ENCODE measurements around the gene RRAS.
"Not testable (repeated sequence)": the region's sequence is repeated elsewhere in the genome, so short reads cannot be mapped to it uniquely, and the experiment has no call there.

The RRAS gene

DNA sequence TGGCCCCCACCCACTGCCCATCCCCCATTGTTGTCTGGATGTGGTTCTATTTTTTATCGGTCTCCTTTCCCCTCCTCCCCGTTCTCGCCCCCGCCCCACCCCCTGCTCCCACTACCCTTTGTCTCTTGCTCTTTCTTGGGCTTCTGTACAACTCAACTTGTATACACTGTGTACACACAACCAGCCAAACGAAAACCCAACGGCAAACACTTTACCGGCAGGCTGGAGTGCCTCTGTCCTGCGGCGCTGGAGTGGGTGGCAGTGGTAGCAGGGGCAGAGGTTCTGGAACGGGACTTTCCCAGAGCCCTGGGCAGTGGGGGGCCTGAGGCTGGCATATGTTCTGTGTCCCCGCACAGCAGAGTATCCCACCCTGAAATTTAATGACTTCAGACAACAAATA is 13.7 kb downstream of the RRAS start:
- DNase-seq = no peak

DNA sequence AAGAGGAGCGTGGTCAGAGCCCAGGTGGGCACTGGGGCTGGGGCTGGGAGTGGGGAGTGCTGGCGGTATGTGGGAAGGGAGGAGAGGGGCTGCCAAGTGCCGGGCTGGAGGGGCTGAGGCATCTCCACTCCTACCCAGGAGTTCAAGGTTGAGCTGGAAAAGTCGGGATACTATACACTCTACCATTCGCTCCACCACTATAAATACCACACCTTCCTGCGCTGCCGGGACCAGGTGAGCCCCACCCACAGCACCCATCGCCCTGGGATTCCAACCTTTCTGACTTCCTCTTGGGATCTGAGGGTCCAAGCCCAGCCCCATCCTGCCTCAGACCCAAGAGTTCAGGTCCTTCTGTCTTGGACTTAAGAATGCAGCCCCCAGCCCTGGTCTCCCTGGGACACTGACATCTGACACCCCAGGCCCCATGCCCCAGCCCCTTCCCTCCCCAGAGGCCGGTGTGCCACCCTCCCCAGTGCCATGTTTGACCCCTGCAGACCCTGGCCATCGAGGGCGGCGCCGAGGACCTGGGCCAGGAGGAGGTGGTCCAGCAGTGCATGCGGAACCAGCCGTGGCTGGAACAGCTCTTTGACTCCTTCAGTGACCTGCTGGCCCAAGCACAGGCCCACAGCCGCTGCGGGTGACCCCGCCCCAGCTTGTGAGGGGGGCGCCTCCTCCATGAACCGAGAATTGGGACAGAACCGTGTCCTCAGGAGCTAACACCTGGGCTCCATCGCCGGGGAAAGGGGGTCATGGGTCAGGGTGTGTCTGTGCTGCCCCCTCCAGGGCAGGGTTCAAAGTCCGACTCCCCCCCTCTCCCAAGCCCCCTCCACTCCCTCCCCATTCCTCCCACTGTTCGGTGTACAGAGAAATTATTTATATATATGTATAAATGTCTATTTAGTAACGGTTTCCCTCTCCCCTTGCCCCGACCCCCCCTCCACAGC is 14.7 kb downstream of the RRAS start:
- DNase-seq = no peak

DNA sequence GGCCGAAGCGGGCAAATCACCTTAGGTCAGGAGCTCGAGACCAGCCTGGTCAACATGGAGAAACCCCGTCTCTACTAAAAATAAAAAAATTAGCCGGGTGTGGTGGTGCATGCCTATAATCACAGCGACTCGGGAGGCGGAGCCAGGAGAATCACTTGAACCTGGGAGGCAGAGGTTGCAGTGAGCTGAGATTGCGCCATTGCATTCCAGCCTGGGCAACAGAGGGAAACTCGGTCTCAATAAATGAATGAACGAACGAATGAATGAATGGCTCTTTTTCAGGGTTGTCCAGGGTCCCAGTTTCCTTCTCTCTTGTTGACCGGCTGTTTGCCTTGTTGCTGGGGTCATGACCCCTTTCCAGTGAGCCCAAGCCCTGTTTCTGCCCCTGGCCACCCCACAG is 22.1 kb downstream of the RRAS start:
- not testable (repeated sequence) for DNase-seq

- no peak for DNase-seq
Measured at GRCh38 chr19:49616945-49617344, 23.0 kb downstream of the RRAS start.

DNA sequence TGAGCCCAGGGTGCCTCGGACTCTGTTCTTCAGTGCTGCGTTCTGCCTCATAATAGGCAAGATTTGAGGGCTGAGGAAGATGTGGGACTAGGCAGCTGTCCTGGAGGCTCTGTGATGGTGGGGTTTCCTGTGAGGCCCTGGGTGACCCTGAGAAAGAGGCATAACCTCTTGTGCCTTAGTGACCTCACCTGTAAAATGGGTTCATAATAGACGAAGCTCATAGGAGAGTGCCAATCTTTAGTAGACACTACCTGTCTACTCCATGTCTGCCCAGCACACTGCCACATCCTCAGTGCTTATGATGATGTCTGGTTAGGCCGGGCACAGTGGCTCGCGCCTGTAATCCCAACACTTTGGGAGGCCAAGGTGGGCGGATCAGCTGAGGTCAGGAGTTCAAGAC is 23.4 kb downstream of the RRAS start:
- DNase-seq = no peak

DNA sequence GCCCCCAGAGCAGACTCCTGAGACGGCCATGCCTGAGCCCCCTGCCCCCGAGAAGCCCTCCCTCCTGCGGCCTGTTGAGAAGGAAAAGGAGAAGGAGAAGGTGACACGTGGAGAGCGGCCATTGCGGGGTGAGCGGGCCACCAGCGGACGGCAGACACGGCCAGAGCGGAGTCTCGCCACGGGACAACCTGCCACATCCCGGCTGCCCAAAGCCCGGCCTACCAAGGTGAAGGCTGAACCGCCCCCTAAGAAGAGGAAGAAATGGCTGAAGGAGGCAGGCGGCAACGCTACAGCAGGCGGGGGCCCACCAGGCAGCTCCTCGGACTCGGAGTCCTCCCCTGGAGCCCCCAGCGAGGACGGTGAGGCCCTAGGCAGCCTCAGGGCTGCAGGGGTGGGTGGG is 24.1 kb downstream of the RRAS start:
- no peak for DNase-seq

DNA sequence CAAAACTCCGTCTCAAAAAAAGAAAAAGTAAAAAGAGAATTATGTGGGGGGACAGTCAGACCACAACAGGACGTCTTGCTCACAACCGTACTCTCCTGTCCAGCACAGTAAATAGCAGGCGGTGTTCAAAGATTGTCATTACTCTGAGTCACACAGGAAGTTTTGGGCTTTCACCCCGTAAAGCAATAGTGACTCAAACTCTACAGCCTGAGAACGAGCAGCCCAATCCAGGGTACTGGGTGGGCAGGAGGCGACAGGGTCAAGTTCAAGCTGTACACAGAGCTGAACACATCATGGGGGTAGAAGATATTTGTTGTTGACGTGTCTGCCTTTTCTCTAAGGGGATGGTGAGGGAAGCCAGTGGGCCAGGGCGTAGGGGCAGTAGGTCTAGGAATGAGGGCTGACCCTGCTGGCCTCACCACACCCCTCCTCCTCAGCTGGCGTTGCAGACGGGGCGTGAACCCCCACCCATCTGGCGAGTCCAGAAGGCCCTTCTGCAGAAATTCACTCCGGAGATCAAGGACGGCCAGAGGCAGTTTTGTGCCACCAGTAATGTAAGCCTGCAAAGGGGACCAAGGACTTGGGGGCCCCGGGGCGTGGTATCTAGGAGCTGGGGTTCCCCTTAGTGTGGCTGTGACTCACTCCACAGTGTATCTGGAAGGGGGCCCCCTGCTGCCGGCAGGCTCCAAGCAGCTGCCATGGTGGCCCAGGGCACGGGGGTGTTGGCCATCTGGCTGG is 25.7 kb downstream of the RRAS start:
- no peak for DNase-seq

DNA sequence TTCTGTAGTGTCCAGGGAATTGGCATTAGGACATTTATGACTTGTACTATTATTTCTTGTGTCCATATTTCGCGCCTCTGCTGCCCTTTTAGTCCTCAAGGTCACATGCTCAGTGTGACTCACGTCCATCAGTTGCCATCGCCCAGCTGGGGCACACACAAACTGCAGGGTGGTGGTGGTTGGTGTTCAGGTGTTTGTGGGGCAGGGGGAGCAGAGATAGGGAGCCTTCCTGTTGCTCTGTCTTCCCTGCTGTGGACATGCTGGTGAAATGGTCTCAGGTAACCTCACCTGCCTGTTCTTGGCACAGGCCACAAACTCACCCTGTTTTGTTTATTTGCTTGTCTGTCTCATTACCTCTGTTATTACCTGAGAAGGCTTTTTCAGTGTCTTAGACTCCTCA is 26.6 kb downstream of the RRAS start:
- DNase-seq = no peak

DNA sequence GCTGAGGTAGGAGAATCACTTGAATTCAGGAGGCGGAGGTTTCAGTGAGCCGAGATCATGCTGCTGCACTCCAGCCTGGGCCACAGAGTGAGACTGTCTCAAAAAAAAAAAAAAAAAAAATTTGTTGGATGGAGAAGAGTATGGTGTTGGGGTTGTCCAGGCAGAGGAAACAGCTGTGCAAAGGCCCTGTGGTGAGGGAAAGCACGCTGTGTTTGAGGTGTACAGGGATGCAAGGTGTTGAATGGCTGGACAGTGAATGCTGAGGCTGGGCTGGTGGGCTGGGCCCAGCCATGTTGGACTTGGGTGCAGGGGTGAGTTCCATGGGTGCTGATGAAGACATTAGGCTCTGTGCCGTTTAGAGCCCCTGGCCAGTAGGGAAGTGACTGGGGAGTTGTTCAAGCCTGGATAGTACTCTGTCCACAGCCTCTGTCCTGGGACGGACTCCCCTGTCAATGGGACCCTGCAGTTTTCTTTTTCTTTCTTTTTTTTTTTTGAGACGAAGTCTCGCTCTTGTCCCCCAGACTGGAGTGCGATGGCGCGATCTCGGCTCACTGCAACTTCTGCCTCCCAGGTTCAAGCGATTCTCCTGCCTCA is 30.3 kb downstream of the RRAS start:
- DNase-seq = no peak

GRCh38 chr19:49605605-49606004 is 34.3 kb downstream of the RRAS start:
- DNase-seq = no peak

GRCh38 chr19:49602806-49603205 is 37.1 kb downstream of the RRAS start:
- no peak for DNase-seq

- DNase-seq = no peak
Measured at GRCh38 chr19:49601482-49602038, 38.4 kb downstream of the RRAS start.

DNA sequence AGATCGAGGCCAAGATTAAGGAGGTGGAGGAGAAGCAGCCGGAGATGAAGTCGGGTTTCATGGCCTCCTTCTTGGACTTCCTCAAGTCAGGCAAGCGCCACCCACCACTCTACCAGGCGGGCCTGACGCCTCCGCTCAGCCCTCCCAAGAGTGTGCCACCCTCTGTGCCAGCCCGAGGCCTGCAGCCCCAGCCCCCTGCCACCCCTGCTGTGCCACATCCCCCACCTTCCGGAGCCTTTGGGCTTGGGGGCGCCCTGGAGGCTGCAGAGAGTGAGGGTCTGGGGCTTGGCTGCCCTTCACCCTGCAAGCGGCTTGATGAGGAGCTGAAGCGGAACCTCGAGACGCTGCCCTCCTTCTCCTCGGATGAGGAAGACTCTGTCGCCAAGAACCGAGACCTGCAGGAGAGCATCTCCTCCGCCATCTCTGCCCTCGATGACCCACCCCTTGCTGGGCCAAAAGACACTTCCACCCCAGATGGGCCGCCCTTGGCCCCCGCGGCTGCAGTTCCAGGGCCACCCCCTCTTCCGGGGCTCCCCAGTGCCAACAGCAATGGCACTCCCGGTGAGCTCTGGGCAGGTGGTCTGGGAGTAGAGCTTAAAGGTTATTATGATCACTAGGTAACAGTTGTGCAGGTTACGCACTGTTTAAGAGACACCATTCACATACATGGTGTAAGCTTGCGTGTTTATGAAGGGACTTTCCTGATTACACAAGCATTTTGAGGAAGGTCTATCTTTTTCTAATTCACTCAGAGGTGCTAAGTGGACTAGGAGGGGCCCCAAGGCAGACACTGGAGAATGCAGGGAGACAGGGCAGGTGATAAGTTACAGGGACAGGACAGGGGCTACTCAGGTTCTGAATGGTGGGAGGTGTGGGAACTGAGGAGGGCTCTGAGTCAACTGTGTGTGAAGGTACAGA is 40.3 kb downstream of the RRAS start:
- no peak for DNase-seq

GRCh38 chr19:49597703-49597974 is 42.3 kb downstream of the RRAS start:
- DNase-seq = no peak

DNA sequence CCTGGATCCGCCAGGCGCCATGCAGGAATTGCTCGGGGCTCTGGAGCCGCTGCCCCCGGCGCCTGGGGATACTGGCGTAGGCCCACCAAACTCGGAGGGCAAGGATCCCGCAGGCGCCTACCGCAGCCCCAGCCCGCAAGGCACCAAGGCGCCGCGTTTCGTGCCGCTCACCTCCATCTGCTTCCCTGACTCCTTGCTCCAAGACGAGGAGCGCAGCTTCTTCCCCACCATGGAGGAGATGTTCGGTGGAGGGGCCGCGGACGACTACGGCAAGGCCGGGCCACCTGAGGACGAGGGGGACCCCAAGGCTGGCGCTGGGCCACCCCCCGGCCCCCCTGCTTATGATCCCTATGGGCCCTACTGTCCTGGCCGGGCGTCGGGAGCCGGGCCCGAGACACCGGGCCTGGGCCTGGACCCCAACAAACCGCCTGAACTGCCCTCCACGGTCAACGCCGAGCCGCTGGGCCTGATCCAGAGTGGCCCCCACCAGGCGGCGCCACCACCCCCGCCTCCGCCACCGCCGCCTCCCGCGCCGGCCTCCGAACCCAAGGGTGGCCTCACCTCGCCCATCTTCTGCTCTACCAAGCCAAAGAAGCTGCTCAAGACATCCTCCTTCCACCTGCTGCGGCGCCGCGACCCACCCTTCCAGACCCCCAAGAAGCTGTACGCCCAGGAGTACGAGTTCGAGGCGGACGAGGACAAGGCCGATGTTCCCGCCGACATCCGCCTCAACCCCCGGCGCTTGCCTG is 42.8 kb downstream of the RRAS start:
- DNase-seq = no peak

GRCh38 chr19:49596407-49596806 is 43.5 kb downstream of the RRAS start:
- no peak for DNase-seq

- DNase-seq = no peak
Measured at GRCh38 chr19:49595819-49596404, 44.0 kb downstream of the RRAS start.

DNA sequence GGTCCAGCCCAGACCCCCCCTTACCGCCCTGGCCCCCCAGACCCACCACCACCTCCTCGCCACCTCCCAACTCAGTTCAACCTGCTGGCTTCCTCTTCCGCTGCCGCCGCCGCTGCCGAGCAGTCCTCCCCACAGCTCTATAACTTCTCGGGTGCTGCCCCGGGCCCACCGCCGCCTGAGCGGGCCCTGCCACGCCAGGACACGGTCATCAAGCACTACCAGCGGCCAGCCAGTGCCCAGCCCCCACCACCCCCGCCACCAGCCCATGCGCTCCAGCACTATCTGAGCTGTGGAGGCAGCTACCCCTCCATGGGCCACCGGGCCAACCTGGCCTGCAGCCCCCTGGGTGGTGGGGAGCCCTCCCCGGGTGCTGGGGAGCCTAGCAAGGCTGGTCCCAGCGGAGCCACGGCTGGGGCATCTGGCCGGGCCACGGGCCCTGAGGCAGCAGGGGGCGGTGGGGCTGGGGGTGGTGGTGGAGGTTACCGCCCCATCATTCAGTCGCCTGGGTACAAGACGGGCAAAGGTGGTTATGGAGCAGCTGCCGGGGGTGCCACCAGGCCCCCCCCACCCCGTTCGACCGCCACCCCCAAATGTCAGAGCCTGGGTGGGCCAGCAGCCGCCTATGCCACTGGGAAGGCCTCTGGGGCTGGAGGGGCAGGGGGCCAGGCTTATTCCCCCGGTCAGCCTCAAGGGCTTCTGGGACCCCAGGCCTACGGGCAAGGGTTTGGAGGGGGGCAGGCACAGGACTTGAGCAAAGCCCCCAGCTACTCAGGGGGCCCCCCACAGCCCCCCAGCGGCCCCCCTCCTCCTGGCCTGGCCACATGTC is 44.7 kb downstream of the RRAS start:
- DNase-seq = no peak

- DNase-seq = no peak
Measured at GRCh38 chr19:49594157-49594992, 45.6 kb downstream of the RRAS start.
